Tibial nerve (tissue), 4 donors: ENCODE measurements around the gene PTPRB. TPM values are rescaled to one million over a fixed set of nuclear protein-coding genes. Genes with fewer than 3 reads are reported as not detected.

ENCODE experiments used
- DNase-seq, 2 donors: peaks; one replicate each; pipeline ENCODE4 v3.0.0-alpha.2; 2019; ENCODE audit warnings: low spot score in 2 of 2
- H3K27ac ChIP-seq, 4 donors: fragments of 200-600 bp; sonication (generic) in 3 of 4; one replicate each; pipeline ENCODE4 v1.5.1; 2017 to 2019; ENCODE audit warnings: mild to moderate bottlenecking in 1 of 4
- H3K27me3 ChIP-seq, 2 donors: fragments of 200-600 bp; sonication (generic) in 1 of 2; one replicate each; pipeline versions ENCODE4 v1.5.1 to v1.6.0; 2017 to 2019
- H3K36me3 ChIP-seq, 3 donors: fragments of 200-600 bp; sonication (generic); one replicate each; pipeline ENCODE4 v1.5.1; 2018 to 2019
- H3K4me1 ChIP-seq, 4 donors: fragments of 200-600 bp; sonication (generic) in 3 of 4; one replicate each; pipeline ENCODE4 v1.5.1; 2017 to 2019
- H3K4me3 ChIP-seq, 4 donors: fragments of 200-600 bp; sonication (generic) in 3 of 4; one replicate each; pipeline ENCODE4 v1.5.1; 2017 to 2019; ENCODE audit warnings: mild to moderate bottlenecking in 1 of 4, moderate library complexity in 1 of 4
- H3K9me3 ChIP-seq, 4 donors: fragments of 200-600 bp; sonication (generic) in 3 of 4; one replicate each; pipeline ENCODE4 v1.5.1; 2017 to 2019
- EP300 ChIP-seq, 2 donors: sonication (generic); formaldehyde crosslinking; IDR thresholded peaks; one replicate each; pipeline ENCODE4 v1.6.1; 2017; ENCODE audit warnings: antibody characterized with exemption in 2 of 2, mild to moderate bottlenecking in 1 of 2
- POLR2A ChIP-seq, 2 donors: fragments of 450-650 bp; IDR thresholded peaks; one replicate each; pipeline ENCODE4 v1.6.1; 2017; ENCODE audit warnings: antibody characterized with exemption in 2 of 2, mild to moderate bottlenecking in 2 of 2, moderate library complexity in 2 of 2
- WGBS, 2 donors: methylation state at CpG; one replicate each; pipeline ENCODE4 v1.1.5; 2018; 5-methylcytosine and 5-hydroxymethylcytosine counted together
- total RNA-seq, 4 donors: library from RNA; depleted of rRNA; stranded (reverse); fragments of >200 nt; gene quantifications; one replicate each; pipeline ENCODE4 v1.1.0, GENCODE V29; 2016
- TF ChIP-seq, protein P1 (sequence below), 5 experiments: fragments of 200-600 bp in 3 of 5; fragments of 450-650 bp in 2 of 5; sonication (generic) in 3 of 5; IDR thresholded peaks; one replicate each; pipeline ENCODE4 v1.5.1; 2016 to 2019; ENCODE audit warnings: antibody characterized with exemption in 5 of 5, mild to moderate bottlenecking in 3 of 5, moderate library complexity in 2 of 5

Gene PTPRB
- total RNA-seq, 4 donors from 2014 or later, result 14.4 to 62.6 (median 34.3) TPM

DNA sequence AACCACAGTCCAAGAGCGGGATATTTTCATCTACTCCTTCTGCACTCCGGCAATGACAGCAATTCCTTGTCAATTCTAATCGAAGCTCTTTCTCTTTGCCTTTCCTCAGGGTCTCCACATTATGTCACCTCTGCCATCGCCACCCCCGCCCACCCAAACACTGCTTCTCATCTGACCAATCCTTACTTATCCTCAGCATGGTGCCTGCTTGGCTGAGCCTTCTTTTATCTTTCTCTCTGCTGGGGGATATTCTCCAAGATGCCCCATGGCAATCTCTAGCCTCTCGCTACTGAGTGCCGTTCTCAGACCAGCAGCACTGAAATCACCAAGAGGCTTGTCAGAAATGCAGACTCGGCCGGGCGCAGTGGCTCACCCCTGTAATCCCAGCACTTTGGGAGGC is 100.6 kb downstream of the PTPRB start:
- DNase-seq, result no peak
- TF ChIP-seq POLR2A (IDR thresholded peaks at IDR 0.05) (no peak), EP300 (IDR thresholded peaks at IDR 0.05) (no peak)
- TF ChIP-seq, protein P1, sequence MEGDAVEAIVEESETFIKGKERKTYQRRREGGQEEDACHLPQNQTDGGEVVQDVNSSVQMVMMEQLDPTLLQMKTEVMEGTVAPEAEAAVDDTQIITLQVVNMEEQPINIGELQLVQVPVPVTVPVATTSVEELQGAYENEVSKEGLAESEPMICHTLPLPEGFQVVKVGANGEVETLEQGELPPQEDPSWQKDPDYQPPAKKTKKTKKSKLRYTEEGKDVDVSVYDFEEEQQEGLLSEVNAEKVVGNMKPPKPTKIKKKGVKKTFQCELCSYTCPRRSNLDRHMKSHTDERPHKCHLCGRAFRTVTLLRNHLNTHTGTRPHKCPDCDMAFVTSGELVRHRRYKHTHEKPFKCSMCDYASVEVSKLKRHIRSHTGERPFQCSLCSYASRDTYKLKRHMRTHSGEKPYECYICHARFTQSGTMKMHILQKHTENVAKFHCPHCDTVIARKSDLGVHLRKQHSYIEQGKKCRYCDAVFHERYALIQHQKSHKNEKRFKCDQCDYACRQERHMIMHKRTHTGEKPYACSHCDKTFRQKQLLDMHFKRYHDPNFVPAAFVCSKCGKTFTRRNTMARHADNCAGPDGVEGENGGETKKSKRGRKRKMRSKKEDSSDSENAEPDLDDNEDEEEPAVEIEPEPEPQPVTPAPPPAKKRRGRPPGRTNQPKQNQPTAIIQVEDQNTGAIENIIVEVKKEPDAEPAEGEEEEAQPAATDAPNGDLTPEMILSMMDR (IDR thresholded peaks at IDR 0.05), result no peak
- Histone ChIP-seq H3K27me3 (no peaks in the 10 kb centered on the region), H3K4me1 (peaks cover 0 to 36% (median 12%) of the 10 kb centered on the region in 4 donors), H3K4me3 (no peak overlapping the region), H3K9me3 (no peaks in the 10 kb centered on the region), H3K27ac (peak overlapping the region; percentile 75 to 95 (median 92)), H3K36me3 (peaks cover 0 to 5% (median 0%) of the 10 kb centered on the region in 3 donors)
- 54 to 62% methylated on average over 10 of the region's 10 CpGs for WGBS, 2 donors

DNA sequence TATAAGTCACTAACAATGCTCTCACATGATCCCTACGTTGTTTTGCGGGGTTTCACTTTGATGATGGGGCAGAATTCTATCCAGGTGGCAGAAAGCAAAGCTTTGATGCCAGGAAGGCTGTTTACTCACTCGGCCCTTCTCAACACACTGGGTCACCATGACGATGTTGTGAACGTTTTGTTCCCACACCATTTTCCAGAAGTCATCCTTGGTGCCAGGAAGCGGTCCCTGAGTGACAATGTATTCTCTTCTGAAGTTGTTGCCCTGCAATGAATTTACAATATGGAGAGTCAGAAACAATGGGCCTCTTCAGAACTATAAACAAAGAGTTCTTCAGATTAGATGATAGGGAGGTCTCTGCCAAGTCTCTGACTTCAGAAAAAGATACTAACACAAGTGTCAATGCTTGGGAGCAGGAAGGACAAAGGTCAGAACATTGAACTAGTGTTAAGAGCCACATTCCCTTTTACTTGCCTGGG is 101.3 kb downstream of the PTPRB start:
- Histone ChIP-seq H3K9me3 (no peaks in the 10 kb centered on the region), H3K27ac (peak overlapping the region; percentile 76 to 95 (median 92)), H3K27me3 (no peaks in the 10 kb centered on the region), H3K4me3 (no peak overlapping the region), H3K36me3 (peaks cover 0 to 5% (median 0%) of the 10 kb centered on the region in 3 donors), H3K4me1 (peaks cover 0 to 35% (median 12%) of the 10 kb centered on the region in 4 donors)
- 32 to 48% methylated on average over 6 of the region's 6 CpGs for WGBS, 2 donors
- TF ChIP-seq EP300 (IDR thresholded peaks at IDR 0.05) (peak; percentile 91 to 96), POLR2A (IDR thresholded peaks at IDR 0.05) (peak in 1 of 2 donors; percentile 10)
- TF ChIP-seq, protein P1 (IDR thresholded peaks at IDR 0.05), result no peak
- DNase-seq, result peak; percentile 19 to 26

DNA sequence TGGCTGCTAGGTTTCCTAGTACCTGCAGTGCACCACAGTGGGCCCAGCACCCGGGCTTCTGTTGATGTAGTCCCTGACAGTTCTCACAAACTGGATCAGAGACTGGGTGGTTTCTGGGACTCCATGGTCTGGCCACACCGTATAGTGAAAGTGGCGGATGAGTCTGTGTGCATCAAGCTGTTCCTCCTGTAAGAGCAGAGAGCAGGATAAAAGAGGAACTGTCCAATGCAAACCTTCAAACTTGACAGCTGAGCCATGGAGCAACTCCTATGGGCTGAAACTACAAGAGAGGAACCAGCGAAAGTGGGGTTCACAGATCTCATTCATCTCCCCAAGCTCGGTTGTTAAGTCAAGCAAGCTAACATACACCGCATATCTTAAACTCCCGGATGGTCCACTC is 102.8 kb downstream of the PTPRB start:
- H3K9me3 ChIP-seq, result no peaks in the 10 kb centered on the region
- peaks cover 0 to 32% (median 12%) of the 10 kb centered on the region in 4 donors for H3K4me1 ChIP-seq
- DNase-seq, result no peak
- H3K4me3 ChIP-seq, result no peak overlapping the region
- 93% methylated on average over 7 of the region's 7 CpGs for WGBS, 2 donors
- TF ChIP-seq POLR2A (IDR thresholded peaks at IDR 0.05), result no peak
- TF ChIP-seq, protein P1 (IDR thresholded peaks at IDR 0.05), result no peak
- no peak for TF ChIP-seq EP300 (IDR thresholded peaks at IDR 0.05)
- peak overlapping the region; percentile 76 to 95 (median 92) for H3K27ac ChIP-seq
- H3K27me3 ChIP-seq, result no peaks in the 10 kb centered on the region
- H3K36me3 ChIP-seq, result peaks cover 0 to 5% (median 0%) of the 10 kb centered on the region in 3 donors

DNA sequence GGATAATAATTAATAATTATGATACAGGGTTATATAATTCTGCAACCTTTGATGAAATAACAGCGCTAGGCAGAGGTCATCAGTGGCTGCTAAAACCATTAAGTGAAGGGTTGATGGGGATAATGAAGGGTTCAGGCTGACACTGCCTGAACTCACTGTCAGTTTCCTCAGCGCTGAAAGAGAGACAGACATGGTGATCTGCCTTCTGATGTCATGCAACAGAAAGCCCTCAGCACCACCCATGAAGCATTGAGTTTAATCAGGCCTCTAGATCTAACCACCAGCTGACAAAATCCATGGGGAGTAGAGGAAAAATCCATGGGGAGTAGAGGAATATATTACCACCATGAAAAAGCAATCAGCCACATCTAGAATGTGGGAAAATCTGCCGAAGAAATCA is 107.6 kb downstream of the PTPRB start:
- WGBS, 2 donors, result 80 to 90% methylated on average over 3 of the region's 3 CpGs
- no peaks in the 10 kb centered on the region for H3K27me3 ChIP-seq
- H3K36me3 ChIP-seq, result peaks cover 0 to 5% (median 0%) of the 10 kb centered on the region in 3 donors
- H3K4me3 ChIP-seq, result no peak overlapping the region
- H3K27ac ChIP-seq, result no peak overlapping the region
- TF ChIP-seq, protein P1 (IDR thresholded peaks at IDR 0.05), result no peak
- TF ChIP-seq POLR2A (IDR thresholded peaks at IDR 0.05) (no peak), EP300 (IDR thresholded peaks at IDR 0.05) (no peak)
- no peak for DNase-seq
- peaks cover 0 to 3% (median 0%) of the 10 kb centered on the region in 4 donors for H3K4me1 ChIP-seq
- H3K9me3 ChIP-seq, result no peaks in the 10 kb centered on the region

DNA sequence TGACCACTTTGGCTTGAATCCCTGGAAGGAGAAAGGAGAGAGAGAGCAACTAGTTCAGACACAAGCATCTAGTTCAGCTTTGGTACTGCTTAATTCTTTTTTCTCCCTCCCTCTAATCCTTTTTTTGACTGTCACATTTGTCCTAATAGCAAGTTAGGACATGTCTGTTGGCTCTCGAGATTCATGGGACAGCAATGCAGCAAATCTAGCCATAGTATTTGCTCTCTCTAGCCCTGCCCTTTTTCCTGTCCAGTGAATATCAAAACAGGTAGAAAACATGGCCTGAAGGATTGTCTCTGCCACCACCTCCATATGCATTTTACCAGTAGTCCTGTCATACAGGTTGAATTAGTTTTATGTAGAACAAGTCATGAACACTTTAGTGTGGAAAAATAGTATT is 116.4 kb downstream of the PTPRB start:
- DNase-seq, result no peak
- 72 to 79% methylated on average over 1 of the region's 1 CpG for WGBS, 2 donors

More for the DNA sequence above, 116.4 kb downstream of the PTPRB start:
- Histone ChIP-seq H3K36me3 (peaks cover 0 to 23% (median 0%) of the 10 kb centered on the region in 3 donors), H3K4me1 (no peaks in the 10 kb centered on the region), H3K27ac (no peak overlapping the region), H3K27me3 (no peaks in the 10 kb centered on the region), H3K9me3 (peaks cover 0 to 5% (median 1%) of the 10 kb centered on the region in 4 donors), H3K4me3 (no peak overlapping the region)
- TF ChIP-seq POLR2A (IDR thresholded peaks at IDR 0.05), result no peak
- TF ChIP-seq, protein P1 (IDR thresholded peaks at IDR 0.05), result no peak
- TF ChIP-seq EP300 (IDR thresholded peaks at IDR 0.05), result no peak
